DOHH2 (cell line): Measurements from ENCODE around the gene CSPG5.

Experiments used
- H3F3A ChIP-seq: fragments of 200-600 bp; sonication (generic), shearing (Covaris generic); 2 replicates; pipeline ENCODE4 v1.6.0; 2016; ENCODE audit warnings: antibody characterized with exemption, mild to moderate bottlenecking; ENCODE audit not compliant: control insufficient read depth, insufficient read depth
- H3K27ac ChIP-seq: fragments of 200-600 bp; sonication (generic); 2 replicates; pipeline ENCODE4 v1.5.1; 2014; ENCODE audit warnings: low read depth, mild to moderate bottlenecking, low read length, moderate library complexity
- H3K27me3 ChIP-seq: fragments of 200-600 bp; sonication (generic); 2 replicates; pipeline ENCODE4 v1.6.1; 2014; ENCODE audit warnings: mild to moderate bottlenecking, low read length, mixed read lengths; ENCODE audit not compliant: control insufficient read depth
- H3K36me3 ChIP-seq: fragments of 200-600 bp; sonication (generic); 2 replicates; pipeline ENCODE4 v1.6.1; 2014; ENCODE audit warnings: mild to moderate bottlenecking, low read length, moderate library complexity, mixed read lengths; ENCODE audit not compliant: control insufficient read depth
- H3K4me1 ChIP-seq: fragments of 200-600 bp; sonication (generic); 2 replicates; pipeline ENCODE4 v1.6.1; 2014; ENCODE audit warnings: mild to moderate bottlenecking, low read length, mixed read lengths; ENCODE audit not compliant: control insufficient read depth
- H3K4me2 ChIP-seq: fragments of 200-600 bp; sonication (generic); 2 replicates; pipeline ENCODE4 v1.6.0; 2014; ENCODE audit warnings: mild to moderate bottlenecking, low read length, moderate library complexity
- H3K4me3 ChIP-seq: fragments of 200-600 bp; sonication (generic); 2 replicates; pipeline ENCODE4 v1.5.1; 2014; ENCODE audit warnings: mild to moderate bottlenecking, low read length, mixed read lengths
- H3K79me2 ChIP-seq: fragments of 200-600 bp; sonication (generic); 2 replicates; pipeline ENCODE4 v1.6.1; 2014; ENCODE audit warnings: mild to moderate bottlenecking, low read length, mixed read lengths; ENCODE audit not compliant: control insufficient read depth
- H3K9me2 ChIP-seq: fragments of 200-600 bp; sonication (generic); replicated peaks from 2 replicates; pipeline ENCODE4 v1.6.1; 2014; ENCODE audit warnings: mild to moderate bottlenecking, low read length, mixed read lengths; ENCODE audit not compliant: control insufficient read depth
- H3K9me3 ChIP-seq: fragments of 200-600 bp; sonication (generic); 2 replicates; pipeline ENCODE4 v1.6.1; 2014; ENCODE audit warnings: antibody characterized with exemption, low read length, mixed read lengths; ENCODE audit not compliant: control insufficient read depth, insufficient read depth
- H4K20me1 ChIP-seq: fragments of 200-600 bp; sonication (generic); 2 replicates; pipeline ENCODE4 v1.6.0; 2014; ENCODE audit warnings: low read depth, mild to moderate bottlenecking, antibody characterized with exemption, low read length, moderate library complexity; ENCODE audit not compliant: control insufficient read depth, insufficient read depth
- CTCF ChIP-seq: fragments of 200-600 bp; sonication (generic); IDR thresholded peaks from one replicate; pipeline ENCODE4 v1.5.1; 2014; ENCODE audit warnings: antibody characterized with exemption, mild to moderate bottlenecking, low read depth, low read length; ENCODE audit not compliant: poor library complexity, severe bottlenecking
- EZH2phosphoT487 ChIP-seq: fragments of 200-600 bp; sonication (generic); IDR thresholded peaks from 2 replicates; pipeline ENCODE4 v1.6.1; 2017; ENCODE audit warnings: borderline replicate concordance, mild to moderate bottlenecking, antibody characterized with exemption, low read length, moderate library complexity, mixed read lengths

CSPG5 gene

GRCh38 chr3:47513125-47513929 is 65.3 kb downstream of the CSPG5 start, which contains the start of gene ELP6:
TSS of gene ELP6 (minus strand) at chr3:47513712. CDS start at chr3:47513590, 122 bp downstream.
- Histone ChIP-seq H3K27me3 (no peaks in the 10 kb centered on the region), H3K9me3 (no peaks in the 10 kb centered on the region), H3K36me3 (peaks cover 41% of the 10 kb centered on the region), H3F3A (peaks cover 8% of the 10 kb centered on the region; the same call in 1 of the 2 replicates), H3K27ac (peak within 1 kb of the TSS; percentile 87), H3K4me3 (peak within 1 kb of the TSS; percentile 91), H4K20me1 (no peaks in the 10 kb centered on the region), H3K79me2 (peaks cover 42% of the 10 kb centered on the region), H3K9me2 (no peaks in the 10 kb centered on the region), H3K4me2 (peak within 1 kb of the TSS; percentile 83), H3K4me1 (peaks cover 14% of the 10 kb centered on the region)
- TF ChIP-seq CTCF (peak; percentile 66), EZH2phosphoT487 (no peak)

- Histone ChIP-seq H3K27ac (peak overlapping the region; percentile 87), H3K4me2 (peak overlapping the region; percentile 83), H3K36me3 (peaks cover 48% of the 10 kb centered on the region), H3F3A (peaks cover 8% of the 10 kb centered on the region; the same call in 1 of the 2 replicates), H3K27me3 (no peaks in the 10 kb centered on the region), H3K9me3 (no peaks in the 10 kb centered on the region), H4K20me1 (no peaks in the 10 kb centered on the region), H3K9me2 (no peaks in the 10 kb centered on the region), H3K4me3 (peak overlapping the region; percentile 91), H3K4me1 (peaks cover 14% of the 10 kb centered on the region), H3K79me2 (peaks cover 48% of the 10 kb centered on the region)
- no peak for TF ChIP-seq CTCF
- TF ChIP-seq EZH2phosphoT487: no peak
Measured at GRCh38 chr3:47512416-47513124, 66.1 kb downstream of the CSPG5 start.
